ENCODE data around the gene ANKRD36B.
"Not testable (repeated sequence)": the region's sequence is repeated elsewhere in the genome, so short reads cannot be mapped to it uniquely, and the experiment has no call there.

Gene ANKRD36B

GRCh38 chr2:97617911-97618310, 28.2 kb upstream of the ANKRD36B start:
- H3K9me2 ChIP-seq (ENCODE audit: low read depth, low read length): no peaks in the 10 kb centered on the region
- no peak overlapping the region for H3K27ac ChIP-seq (ENCODE audit: low read depth, low read length, poor library complexity, severe bottlenecking)
- no peaks in the 10 kb centered on the region for H3K9me3 ChIP-seq (ENCODE audit: low read length)
- no peak overlapping the region for H3K4me3 ChIP-seq (ENCODE audit: low read depth, low read length, poor library complexity, severe bottlenecking)
- H3K4me2 ChIP-seq (ENCODE audit: low read length): no peak overlapping the region
- TF ChIP-seq CTCF (IDR thresholded peaks at IDR 0.05; ENCODE audit: low read length) (no peak), EZH2 (IDR thresholded peaks at IDR 0.05; ENCODE audit: borderline replicate concordance, low read length) (no peak)
- H2AFZ ChIP-seq (ENCODE audit: low read length): no peak overlapping the region
- no peak overlapping the region for H3K9ac ChIP-seq (ENCODE audit: low read length)
- no peaks in the 10 kb centered on the region for H3K4me1 ChIP-seq (ENCODE audit: insufficient read depth, low read length, severe bottlenecking)
- no peaks in the 10 kb centered on the region for H3K36me3 ChIP-seq (ENCODE audit: insufficient read depth, low read length)
- no peaks in the 10 kb centered on the region for H3K79me2 ChIP-seq (ENCODE audit: insufficient read depth, low read length)
- no peaks in the 10 kb centered on the region for H4K20me1 ChIP-seq (ENCODE audit: insufficient read depth, low read length)
- H3F3A ChIP-seq (ENCODE audit: insufficient read depth, low read length): no peaks in the 10 kb centered on the region
- H3K27me3 ChIP-seq (ENCODE audit: insufficient read depth, low read length): no peaks in the 10 kb centered on the region

- not testable (repeated sequence) for H3K36me3 ChIP-seq (ENCODE audit: insufficient read depth, low read length); H3K9ac ChIP-seq (ENCODE audit: low read length); H3K4me3 ChIP-seq (ENCODE audit: low read depth, low read length, poor library complexity, severe bottlenecking); H3K27me3 ChIP-seq (ENCODE audit: insufficient read depth, low read length); H3K9me2 ChIP-seq (ENCODE audit: low read depth, low read length); H2AFZ ChIP-seq (ENCODE audit: low read length); H3K4me2 ChIP-seq (ENCODE audit: low read length); H4K20me1 ChIP-seq (ENCODE audit: insufficient read depth, low read length); H3K27ac ChIP-seq (ENCODE audit: low read depth, low read length, poor library complexity, severe bottlenecking); H3F3A ChIP-seq (ENCODE audit: insufficient read depth, low read length); H3K9me3 ChIP-seq (ENCODE audit: low read length); H3K79me2 ChIP-seq (ENCODE audit: insufficient read depth, low read length); H3K4me1 ChIP-seq (ENCODE audit: insufficient read depth, low read length, severe bottlenecking)
Observed at GRCh38 chr2:97615746-97616145, 26.1 kb upstream of the ANKRD36B start.

GRCh38 chr2:97611895-97612294, 22.2 kb upstream of the ANKRD36B start:
- not testable (repeated sequence) for H3K4me1 ChIP-seq (ENCODE audit: insufficient read depth, low read length, severe bottlenecking); H4K20me1 ChIP-seq (ENCODE audit: insufficient read depth, low read length); H3K4me3 ChIP-seq (ENCODE audit: low read depth, low read length, poor library complexity, severe bottlenecking); H2AFZ ChIP-seq (ENCODE audit: low read length); H3F3A ChIP-seq (ENCODE audit: insufficient read depth, low read length); H3K27me3 ChIP-seq (ENCODE audit: insufficient read depth, low read length); H3K9me2 ChIP-seq (ENCODE audit: low read depth, low read length); H3K4me2 ChIP-seq (ENCODE audit: low read length); H3K9ac ChIP-seq (ENCODE audit: low read length); H3K36me3 ChIP-seq (ENCODE audit: insufficient read depth, low read length); H3K9me3 ChIP-seq (ENCODE audit: low read length); H3K79me2 ChIP-seq (ENCODE audit: insufficient read depth, low read length); H3K27ac ChIP-seq (ENCODE audit: low read depth, low read length, poor library complexity, severe bottlenecking)

GRCh38 chr2:97608745-97609144, 19.1 kb upstream of the ANKRD36B start:
- not testable (repeated sequence) for H3K4me1 ChIP-seq (ENCODE audit: insufficient read depth, low read length, severe bottlenecking); H3K36me3 ChIP-seq (ENCODE audit: insufficient read depth, low read length); H3K9me3 ChIP-seq (ENCODE audit: low read length); H3K9ac ChIP-seq (ENCODE audit: low read length); H3K9me2 ChIP-seq (ENCODE audit: low read depth, low read length); H3K4me2 ChIP-seq (ENCODE audit: low read length); H3F3A ChIP-seq (ENCODE audit: insufficient read depth, low read length); H3K27ac ChIP-seq (ENCODE audit: low read depth, low read length, poor library complexity, severe bottlenecking); H3K79me2 ChIP-seq (ENCODE audit: insufficient read depth, low read length); H3K27me3 ChIP-seq (ENCODE audit: insufficient read depth, low read length); H2AFZ ChIP-seq (ENCODE audit: low read length); H4K20me1 ChIP-seq (ENCODE audit: insufficient read depth, low read length); H3K4me3 ChIP-seq (ENCODE audit: low read depth, low read length, poor library complexity, severe bottlenecking)

- not testable (repeated sequence) for H3K9me3 ChIP-seq (ENCODE audit: low read length); H3K4me1 ChIP-seq (ENCODE audit: insufficient read depth, low read length, severe bottlenecking)
Observed at GRCh38 chr2:97605524-97606339, 16.1 kb upstream of the ANKRD36B start.

GRCh38 chr2:97605109-97605508, 15.4 kb upstream of the ANKRD36B start:
- H3K4me2 ChIP-seq (ENCODE audit: low read length); H3K4me1 ChIP-seq (ENCODE audit: insufficient read depth, low read length, severe bottlenecking); H3K4me3 ChIP-seq (ENCODE audit: low read depth, low read length, poor library complexity, severe bottlenecking); H3K27me3 ChIP-seq (ENCODE audit: insufficient read depth, low read length); H2AFZ ChIP-seq (ENCODE audit: low read length); H3K79me2 ChIP-seq (ENCODE audit: insufficient read depth, low read length); H3K9me2 ChIP-seq (ENCODE audit: low read depth, low read length); H3F3A ChIP-seq (ENCODE audit: insufficient read depth, low read length); H4K20me1 ChIP-seq (ENCODE audit: insufficient read depth, low read length); H3K27ac ChIP-seq (ENCODE audit: low read depth, low read length, poor library complexity, severe bottlenecking); H3K9ac ChIP-seq (ENCODE audit: low read length); H3K9me3 ChIP-seq (ENCODE audit: low read length); H3K36me3 ChIP-seq (ENCODE audit: insufficient read depth, low read length): not testable (repeated sequence)

More at GRCh38 chr2:97605524-97606339, 16.1 kb upstream of the ANKRD36B start:
- not testable (repeated sequence) for H3K36me3 ChIP-seq (ENCODE audit: insufficient read depth, low read length); H4K20me1 ChIP-seq (ENCODE audit: insufficient read depth, low read length); H3K9me2 ChIP-seq (ENCODE audit: low read depth, low read length); H2AFZ ChIP-seq (ENCODE audit: low read length); H3K79me2 ChIP-seq (ENCODE audit: insufficient read depth, low read length); H3K27me3 ChIP-seq (ENCODE audit: insufficient read depth, low read length); H3K9ac ChIP-seq (ENCODE audit: low read length); H3K4me2 ChIP-seq (ENCODE audit: low read length); H3K4me3 ChIP-seq (ENCODE audit: low read depth, low read length, poor library complexity, severe bottlenecking); H3F3A ChIP-seq (ENCODE audit: insufficient read depth, low read length); H3K27ac ChIP-seq (ENCODE audit: low read depth, low read length, poor library complexity, severe bottlenecking)

GRCh38 chr2:97601537-97601936, 11.9 kb upstream of the ANKRD36B start:
- not testable (repeated sequence) for H3K9ac ChIP-seq (ENCODE audit: low read length)

More at GRCh38 chr2:97601537-97601936, 11.9 kb upstream of the ANKRD36B start:
- not testable (repeated sequence) for H3K4me2 ChIP-seq (ENCODE audit: low read length); H3F3A ChIP-seq (ENCODE audit: insufficient read depth, low read length); H3K27ac ChIP-seq (ENCODE audit: low read depth, low read length, poor library complexity, severe bottlenecking); H3K27me3 ChIP-seq (ENCODE audit: insufficient read depth, low read length); H3K4me3 ChIP-seq (ENCODE audit: low read depth, low read length, poor library complexity, severe bottlenecking); H3K4me1 ChIP-seq (ENCODE audit: insufficient read depth, low read length, severe bottlenecking); H2AFZ ChIP-seq (ENCODE audit: low read length); H4K20me1 ChIP-seq (ENCODE audit: insufficient read depth, low read length); H3K9me2 ChIP-seq (ENCODE audit: low read depth, low read length); H3K79me2 ChIP-seq (ENCODE audit: insufficient read depth, low read length); H3K9me3 ChIP-seq (ENCODE audit: low read length); H3K36me3 ChIP-seq (ENCODE audit: insufficient read depth, low read length)

Data from OCI-LY1 (cell line).